NCI-H1694 (cell line): ENCODE measurements around the gene KBTBD4.

Source experiments
- DNase-seq: peaks from one replicate; lab custom pipeline; 2025; lab: John Stamatoyannopoulos, UW

KBTBD4 gene

GRCh38 chr11:47578524-47579494, at the start of gene KBTBD4, which contains the start of gene NDUFS3:
KBTBD4 (minus strand) TSS chr11:47578970; CDS start chr11:47578951, 19 bp downstream.
NDUFS3 (plus strand) TSS chr11:47579074; CDS start chr11:47579092, 18 bp downstream.
- peak; percentile 61 for DNase-seq

GRCh38 chr11:47628026-47628425, 49.3 kb upstream of the KBTBD4 start:
- no peak for DNase-seq

GRCh38 chr11:47626234-47626633, 47.5 kb upstream of the KBTBD4 start:
- DNase-seq: no peak

- DNase-seq: no peak
Measured at GRCh38 chr11:47620836-47621378, 42.1 kb upstream of the KBTBD4 start.

- no peak for DNase-seq
Measured at GRCh38 chr11:47617417-47617809, 38.6 kb upstream of the KBTBD4 start.

GRCh38 chr11:47616726-47617416, 38.1 kb upstream of the KBTBD4 start:
- DNase-seq: peak; percentile 27

- no peak for DNase-seq
Measured at GRCh38 chr11:47615249-47615648, 36.5 kb upstream of the KBTBD4 start.

GRCh38 chr11:47611348-47611794, 32.6 kb upstream of the KBTBD4 start:
- no peak for DNase-seq

GRCh38 chr11:47609675-47610074, 30.9 kb upstream of the KBTBD4 start:
- DNase-seq: no peak

GRCh38 chr11:47607380-47607779, 28.6 kb upstream of the KBTBD4 start:
- no peak for DNase-seq

GRCh38 chr11:47606731-47607130, 28.0 kb upstream of the KBTBD4 start:
- DNase-seq: no peak

- DNase-seq: no peak
Measured at GRCh38 chr11:47605921-47606320, 27.2 kb upstream of the KBTBD4 start.

GRCh38 chr11:47603295-47603694, 24.5 kb upstream of the KBTBD4 start:
- no peak for DNase-seq

GRCh38 chr11:47599902-47600301, 21.1 kb upstream of the KBTBD4 start:
- no peak for DNase-seq

- DNase-seq: no peak
Measured at GRCh38 chr11:47595967-47596366, 17.2 kb upstream of the KBTBD4 start.

- no peak for DNase-seq
Measured at GRCh38 chr11:47595029-47595428, 16.3 kb upstream of the KBTBD4 start.

- no peak for DNase-seq
Measured at GRCh38 chr11:47593934-47594855, 15.4 kb upstream of the KBTBD4 start, which contains the start of gene C1QTNF4. C1QTNF4 (minus strand) TSS chr11:47594411; CDS start chr11:47590810, 3,601 bp downstream.

- DNase-seq: no peak
Measured at GRCh38 chr11:47593492-47593933, 14.7 kb upstream of the KBTBD4 start.

GRCh38 chr11:47592970-47593369, 14.2 kb upstream of the KBTBD4 start:
- no peak for DNase-seq

- no peak for DNase-seq
Measured at GRCh38 chr11:47592251-47592650, 13.5 kb upstream of the KBTBD4 start.

- DNase-seq: no peak
Measured at GRCh38 chr11:47591764-47592163, 13.0 kb upstream of the KBTBD4 start.
